GM12878 (cell line): ENCODE results near the gene NLGN4X. TPM values are rescaled to one million over a fixed set of nuclear protein-coding genes. Genes with fewer than 3 reads are reported as not detected.

Experiments used
- ATAC-seq: fragments of 200-7000 bp; cut with Tn5 transposase; 3 replicates; pipeline ENCODE4 v1.9.1; 2020; ENCODE audit warnings: mild to moderate bottlenecking, moderate library complexity
- BruUV-seq: library from RNA; stranded (reverse); fragments of 400-500 nt; replicated peaks from 2 replicates; lab custom pipeline; 2021; lab: Mats Ljungman, UMichigan
- CTCF ChIA-PET: fragments of 300-600 bp; sonication (Branson Sonifier 250); formaldehyde crosslinking; extraction: SDS; loops from one replicate; lab custom pipeline; 2021; ENCODE audit warnings: inconsistent platforms; lab: Yijun Ruan, JAX
- POLR2A ChIA-PET: fragments of 350-600 bp; formaldehyde crosslinking; extraction: SDS; loops from one replicate; lab custom pipeline; 2021; ENCODE audit warnings: inconsistent platforms; lab: Charles Lee
- RAD21 ChIA-PET: fragments of 300-600 bp; sonication (Branson Sonifier 250); formaldehyde crosslinking; loops from one replicate; lab custom pipeline; 2023; ENCODE audit warnings: antibody characterized with exemption; ENCODE audit not compliant: unreplicated experiment; lab: Charles Lee
- SMC1A ChIA-PET: fragments of 300-600 bp; sonication (Branson Sonifier 250); formaldehyde crosslinking; loops from one replicate; lab custom pipeline; 2023; ENCODE audit not compliant: unreplicated experiment, uncharacterized antibody; lab: Charles Lee
- DNase-seq: peaks from one replicate; pipeline ENCODE4 v3.0.0-alpha.2; 2011; ENCODE audit warnings: low read depth, low spot score
- FAIRE-seq: peaks from 3 replicates; lab custom pipeline; 2011; peaks lifted over from hg19 to GRCh38; lab: Jason Lieb, UNC
- H2AFZ ChIP-seq: 2 replicates; pipeline ENCODE4 v1.6.0; 2011; ENCODE audit warnings: low read depth, low read length, control low read depth; ENCODE audit not compliant: control insufficient read depth
- H3K27ac ChIP-seq: 2 replicates; pipeline ENCODE4 v1.5.1; 2011; ENCODE audit warnings: control low read depth; ENCODE audit not compliant: control insufficient read depth, insufficient read depth
- H3K27me3 ChIP-seq, 2 experiments: replicated peaks in 1 of 2; 2 replicates each; pipeline versions ENCODE4 v1.6.0 to v1.6.1; 2011; ENCODE audit warnings: low read length in 1 of 2; ENCODE audit not compliant: control insufficient read depth in 2 of 2, insufficient read depth in 2 of 2
- H3K36me3 ChIP-seq, 2 experiments: 2 replicates each; pipeline ENCODE4 v1.5.1; 2011; ENCODE audit warnings: low read length in 1 of 2; ENCODE audit not compliant: control insufficient read depth in 2 of 2, insufficient read depth in 2 of 2
- H3K4me1 ChIP-seq: 2 replicates; pipeline ENCODE4 v1.6.1; 2011; ENCODE audit warnings: mild to moderate bottlenecking, low read length, moderate library complexity, mixed read lengths; ENCODE audit not compliant: control insufficient read depth, insufficient read depth
- H3K4me2 ChIP-seq: 2 replicates; pipeline ENCODE4 v1.6.0; 2011; ENCODE audit warnings: control low read depth; ENCODE audit not compliant: control insufficient read depth, insufficient read depth
- H3K4me3 ChIP-seq: fragments of 200-600 bp; sonication (generic); 2 replicates; pipeline ENCODE4 v1.5.1; 2016
- H3K79me2 ChIP-seq: 2 replicates; pipeline ENCODE4 v1.6.0; 2011; ENCODE audit warnings: low read length; ENCODE audit not compliant: control insufficient read depth, insufficient read depth
- H3K9ac ChIP-seq: 2 replicates; pipeline ENCODE4 v1.8.0; 2011; ENCODE audit warnings: low read length, control low read depth, mixed read lengths; ENCODE audit not compliant: control insufficient read depth, insufficient read depth
- H3K9me3 ChIP-seq: replicated peaks from 3 replicates; pipeline ENCODE4 v1.5.1; 2011; ENCODE audit warnings: mild to moderate bottlenecking, low read length; ENCODE audit not compliant: control insufficient read depth, insufficient read depth
- H4K20me1 ChIP-seq: 2 replicates; pipeline ENCODE4 v1.6.0; 2011; ENCODE audit not compliant: control insufficient read depth, insufficient read depth
- BMI1 ChIP-seq: fragments of 450-650 bp; IDR thresholded peaks from 2 replicates; pipeline ENCODE4 v1.6.1; 2016; ENCODE audit warnings: mild to moderate bottlenecking, moderate library complexity, borderline replicate concordance
- FOS ChIP-seq: IDR thresholded peaks from 3 replicates; pipeline ENCODE4 v1.6.1; 2011; ENCODE audit warnings: borderline replicate concordance; ENCODE audit not compliant: insufficient read length; ENCODE audit errors: extremely low read depth
- IKZF1 ChIP-seq: fragments of 450-650 bp; conservative IDR thresholded peaks from 2 replicates; pipeline ENCODE4 v1.6.1; 2017; ENCODE audit warnings: antibody characterized with exemption, mild to moderate bottlenecking
- MTA2 ChIP-seq: fragments of 450-650 bp; IDR thresholded peaks from 2 replicates; pipeline ENCODE4 v1.6.1; 2016; ENCODE audit warnings: low read depth, mild to moderate bottlenecking, moderate library complexity
- MTA3 ChIP-seq: IDR thresholded peaks from 2 replicates; pipeline ENCODE4 v1.6.1; 2012; ENCODE audit warnings: low read length, inconsistent platforms, borderline replicate concordance
- NBN ChIP-seq: fragments of 450-650 bp; IDR thresholded peaks from 2 replicates; pipeline ENCODE4 v1.6.1; 2016
- NR2C2 ChIP-seq: IDR thresholded peaks from 2 replicates; pipeline ENCODE4 v1.6.1; 2011; ENCODE audit warnings: borderline replicate concordance, low read depth; ENCODE audit not compliant: control insufficient read depth, insufficient read length
- NRF1 ChIP-seq: conservative IDR thresholded peaks from 2 replicates; pipeline ENCODE4 v1.6.1; 2011; ENCODE audit warnings: mild to moderate bottlenecking, low read depth, low read length, improper control_type of control experiment
- PAX8 ChIP-seq: fragments of 450-650 bp; IDR thresholded peaks from 2 replicates; pipeline ENCODE4 v1.6.1; 2017; ENCODE audit warnings: mild to moderate bottlenecking, moderate library complexity
- RAD21 ChIP-seq: IDR thresholded peaks from 2 replicates; pipeline ENCODE4 v1.6.1; 2011; ENCODE audit warnings: mild to moderate bottlenecking, low read depth, low read length, moderate library complexity; ENCODE audit not compliant: insufficient read depth
- RAD51 ChIP-seq: fragments of 450-650 bp; IDR thresholded peaks from 2 replicates; pipeline ENCODE4 v1.6.1; 2016; ENCODE audit warnings: moderate library complexity, mild to moderate bottlenecking, inconsistent platforms
- RFX5 ChIP-seq: IDR thresholded peaks from 2 replicates; pipeline ENCODE4 v1.6.1; 2011; ENCODE audit warnings: low read depth, low read length, improper control_type of control experiment
- SREBF2 ChIP-seq: IDR thresholded peaks from 2 replicates; pipeline ENCODE4 v1.6.1; 2012; ENCODE audit warnings: mild to moderate bottlenecking, low read length
- TCF7 ChIP-seq: IDR thresholded peaks from 2 replicates; pipeline ENCODE4 v1.6.1; 2014; ENCODE audit warnings: antibody characterized with exemption, borderline replicate concordance
- YBX1 ChIP-seq: fragments of 450-650 bp; IDR thresholded peaks from 2 replicates; pipeline ENCODE4 v1.6.1; 2016; ENCODE audit warnings: antibody characterized with exemption
- ZNF24 ChIP-seq: fragments of 450-650 bp; IDR thresholded peaks from 2 replicates; pipeline ENCODE4 v1.6.1; 2017; ENCODE audit warnings: antibody characterized with exemption, mild to moderate bottlenecking
- WGBS: methylation state at CpG from one replicate; pipeline ENCODE4 v1.1.6; 2016; ENCODE audit warnings: low lambda C conversion rate; ENCODE audit not compliant: insufficient replicate concordance, insufficient coverage; ENCODE audit errors: missing lambda C conversion rate; 5-methylcytosine and 5-hydroxymethylcytosine counted together
- in situ Hi-C: fragments of 300-500 bp; cut with MboI; formaldehyde crosslinking; loops from 9 replicates; pipeline ENCODE4 v1.14.3; 2018; ENCODE audit warnings: mixed read lengths
- intact Hi-C: fragments of 100-400 bp; cut with micrococcal nuclease; formaldehyde crosslinking; loops from one replicate; pipeline ENCODE4 v1.14.2; 2022; ENCODE audit not compliant: unreplicated experiment
- polyA plus RNA-seq, 11 experiments: library from polyadenylated mRNA; depleted of rRNA in 4 of 11; unstranded in 6 of 11; stranded (reverse) in 5 of 11; fragments of >200 nt; fragmentation: Nextera tagmentation in 4 of 11; fragmentation: Illumina TruSeq in 1 of 11; extraction: Ambion mirVana in 4 of 11; extraction: Trizol in 1 of 11; gene quantifications; 1 replicate in 1 of 11; 2 replicates in 10 of 11; pipeline versions ENCODE4 v1.2.1 to v1.2.3, GENCODE V29; 2011 to 2016; ENCODE audit warnings: inconsistent platforms in 2 of 11, missing spikeins in 2 of 11, low read depth in 1 of 11
- total RNA-seq, 4 experiments: library from RNA; depleted of rRNA in 3 of 4; stranded (reverse); fragments of >200 nt in 3 of 4; fragmentation: Illumina TruSeq in 1 of 4; extraction: Trizol in 1 of 4; gene quantifications; 2 replicates each; pipeline versions ENCODE4 v1.2.1 to v1.2.3, GENCODE V29; 2013 to 2021
- TF ChIP-seq, protein P1 (sequence below), 3 experiments: IDR thresholded peaks in 2 of 3; conservative IDR thresholded peaks in 1 of 3; 2 replicates each; pipeline ENCODE4 v1.5.1; 2011; ENCODE audit warnings: low read depth in 3 of 3, low read length in 3 of 3, mild to moderate bottlenecking in 3 of 3, control low read depth in 2 of 3, moderate library complexity in 2 of 3, inconsistent platforms in 1 of 3, mixed read lengths in 1 of 3; ENCODE audit not compliant: control insufficient read depth in 2 of 3, insufficient read depth in 1 of 3; ENCODE audit errors: extremely low read depth in 1 of 3

NLGN4X gene
- total and polyA plus RNA-seq, 10 of the 15 experiments (the other 5 are each of a cell fraction or from before 2014, with no cell fraction given), result 0.02 to 1.5 (median 0.09) TPM; not detected in 2

DNA sequence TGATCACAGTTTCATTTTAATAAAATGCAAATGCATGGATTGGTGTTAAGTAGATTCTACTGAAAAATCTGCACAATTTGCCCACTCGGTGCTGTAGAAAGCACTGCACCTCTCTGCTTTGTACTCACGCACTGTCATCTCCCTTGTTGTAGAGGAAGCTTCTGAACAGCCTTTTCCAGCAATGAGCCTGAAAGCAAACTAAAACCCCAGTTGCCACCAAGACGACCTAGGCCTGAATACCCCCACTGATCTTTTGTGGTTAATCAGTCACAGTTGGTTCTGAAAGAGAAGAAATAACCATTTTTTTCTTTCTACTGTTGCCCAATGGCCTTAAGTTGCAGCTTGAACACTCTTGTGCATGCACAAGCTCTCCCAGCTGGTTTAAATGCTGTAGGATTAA, 229.8 kb downstream of the NLGN4X start:
- RAD21 ChIA-PET, result no interaction called here
- no peaks in the 10 kb centered on the region for H3K9me3 ChIP-seq
- ATAC-seq, result no peak
- no peaks in the 10 kb centered on the region for H3K4me1 ChIP-seq
- H3K27me3 ChIP-seq, result no peaks in the 10 kb centered on the region
- intact Hi-C loops (no loop called here), in situ Hi-C loops (no loop called here)
- BruUV-seq, result no TSS peak
- no peak overlapping the region for H2AFZ ChIP-seq
- H3K4me2 ChIP-seq, result no peak overlapping the region
- POLR2A ChIA-PET, result interaction anchor here (0.6 kb wide), 1 partner anchor 131 kb away, joined by 6 read pairs; no protein-coding TSS in a partner anchor
- DNase-seq, result no peak
- SMC1A ChIA-PET, result interaction anchor here (0.8 to 1.2 kb wide), 2 partner anchors 14 to 77 kb away, joined by 3 read pairs; no protein-coding TSS in a partner anchor
- H3K9ac ChIP-seq, result no peak overlapping the region
- H3K79me2 ChIP-seq, result no peaks in the 10 kb centered on the region
- H4K20me1 ChIP-seq, result no peaks in the 10 kb centered on the region
- no peak for FAIRE-seq
- CTCF ChIA-PET, result interaction anchor here (1.4 kb wide), 1 partner anchor 10 kb away, joined by 4 read pairs; no protein-coding TSS in a partner anchor
- H3K27ac ChIP-seq, result no peak overlapping the region
- TF ChIP-seq RAD21, result no peak
- TF ChIP-seq MTA2, result no peak
- no peak for TF ChIP-seq SREBF2
- no peak for TF ChIP-seq NRF1
- no peak for TF ChIP-seq NBN
- no peak for TF ChIP-seq IKZF1
- TF ChIP-seq, protein P1, sequence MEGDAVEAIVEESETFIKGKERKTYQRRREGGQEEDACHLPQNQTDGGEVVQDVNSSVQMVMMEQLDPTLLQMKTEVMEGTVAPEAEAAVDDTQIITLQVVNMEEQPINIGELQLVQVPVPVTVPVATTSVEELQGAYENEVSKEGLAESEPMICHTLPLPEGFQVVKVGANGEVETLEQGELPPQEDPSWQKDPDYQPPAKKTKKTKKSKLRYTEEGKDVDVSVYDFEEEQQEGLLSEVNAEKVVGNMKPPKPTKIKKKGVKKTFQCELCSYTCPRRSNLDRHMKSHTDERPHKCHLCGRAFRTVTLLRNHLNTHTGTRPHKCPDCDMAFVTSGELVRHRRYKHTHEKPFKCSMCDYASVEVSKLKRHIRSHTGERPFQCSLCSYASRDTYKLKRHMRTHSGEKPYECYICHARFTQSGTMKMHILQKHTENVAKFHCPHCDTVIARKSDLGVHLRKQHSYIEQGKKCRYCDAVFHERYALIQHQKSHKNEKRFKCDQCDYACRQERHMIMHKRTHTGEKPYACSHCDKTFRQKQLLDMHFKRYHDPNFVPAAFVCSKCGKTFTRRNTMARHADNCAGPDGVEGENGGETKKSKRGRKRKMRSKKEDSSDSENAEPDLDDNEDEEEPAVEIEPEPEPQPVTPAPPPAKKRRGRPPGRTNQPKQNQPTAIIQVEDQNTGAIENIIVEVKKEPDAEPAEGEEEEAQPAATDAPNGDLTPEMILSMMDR (IDR thresholded peaks at IDR 0.05 in 2 of 3, conservative IDR thresholded peaks at IDR 0.05 in 1 of 3; ENCODE audit: control insufficient read depth in 2 of 3, extremely low read depth in 1 of 3, insufficient read depth in 1 of 3, low read depth in 3 of 3, low read length in 3 of 3), result no peak
- no peak for TF ChIP-seq NR2C2
- TF ChIP-seq TCF7, result no peak
- no peak for TF ChIP-seq FOS
- TF ChIP-seq RAD51, result no peak
- TF ChIP-seq BMI1, result no peak
- no peak for TF ChIP-seq YBX1
- TF ChIP-seq RFX5, result no peak
- no peak for TF ChIP-seq PAX8
- no peak for TF ChIP-seq MTA3
- no peak for TF ChIP-seq ZNF24
- TF ChIP-seq, all 136 proteins: peak for 0
- 39% methylated on average over 3 of the region's 3 CpGs for WGBS
- H3K36me3 ChIP-seq, result no peaks in the 10 kb centered on the region
- H3K4me3 ChIP-seq, result no peak overlapping the region
